SK-N-SH (cell line): ENCODE data around the gene DUSP23. TPM values are rescaled to one million over a fixed set of nuclear protein-coding genes. Genes with fewer than 3 reads are reported as not detected.
A peak's percentile ranks its signal among the peaks of the same experiment; 100 is the strongest.

Source experiments
- CTCF ChIA-PET: fragments of 300-600, 350-600 bp; formaldehyde crosslinking; extraction: SDS; loops from one replicate; lab custom pipeline; 2021; lab: Yijun Ruan, JAX
- POLR2A ChIA-PET: fragments of 350-600 bp; sonication (Branson Sonifier 250); formaldehyde crosslinking; extraction: SDS; loops from one replicate; lab custom pipeline; 2020; ENCODE audit warnings: antibody characterized with exemption, inconsistent platforms; lab: Yijun Ruan, JAX
- DNase-seq: peaks from one replicate; pipeline ENCODE4 v3.0.0; 2012
- H2AFZ ChIP-seq: fragments of 200-600 bp; sonication (generic); 2 replicates; pipeline ENCODE4 v1.8.1; 2016; ENCODE audit warnings: antibody characterized with exemption, mild to moderate bottlenecking, low read depth
- H3F3A ChIP-seq: fragments of 200-600 bp; sonication (generic); replicated peaks from 2 replicates; pipeline ENCODE3; 2016; ENCODE audit warnings: antibody characterized with exemption, mild to moderate bottlenecking; ENCODE audit not compliant: insufficient read depth
- H3K27ac ChIP-seq, 2 experiments: fragments of 200-500 bp in 1 of 2; fragments of 200-600 bp in 1 of 2; sonication (Bioruptor generic) in 1 of 2; sonication (generic), shearing (Covaris generic) in 1 of 2; 2 replicates each; pipeline versions ENCODE4 v1.5.1 to v1.6.1; 2014 to 2016; ENCODE audit warnings: low read depth in 2 of 2, inconsistent platforms in 1 of 2, low read length in 1 of 2, mild to moderate bottlenecking in 1 of 2, mixed read lengths in 1 of 2
- H3K27me3 ChIP-seq: fragments of 200-600 bp; sonication (generic), shearing (Covaris generic); 2 replicates; pipeline ENCODE4 v1.6.1; 2016; ENCODE audit warnings: mixed run types; ENCODE audit not compliant: insufficient read depth
- H3K36me3 ChIP-seq, 2 experiments: fragments of 200-500 bp in 1 of 2; fragments of 200-600 bp in 1 of 2; sonication (Bioruptor generic) in 1 of 2; sonication (generic) in 1 of 2; replicated peaks in 1 of 2; 2 replicates each; pipeline versions ENCODE3 to v1.5.1; 2014 to 2016; ENCODE audit warnings: low read length in 1 of 2, mild to moderate bottlenecking in 1 of 2; ENCODE audit not compliant: insufficient read depth in 2 of 2, control insufficient read depth in 1 of 2
- H3K4me1 ChIP-seq, 2 experiments: fragments of 200-500 bp in 1 of 2; fragments of 200-600 bp in 1 of 2; sonication (Bioruptor generic) in 1 of 2; sonication (generic), shearing (Covaris generic) in 1 of 2; 2 replicates each; pipeline versions ENCODE4 v1.5.1 to v1.6.1; 2014 to 2016; ENCODE audit warnings: low read depth in 1 of 2, low read length in 1 of 2, mixed run types in 1 of 2; ENCODE audit not compliant: insufficient read depth in 2 of 2, control insufficient read depth in 1 of 2
- H3K4me2 ChIP-seq: fragments of 200-600 bp; sonication (generic), shearing (Covaris generic); 2 replicates; pipeline ENCODE4 v1.6.1; 2017; ENCODE audit warnings: mixed run types
- H3K4me3 ChIP-seq, 2 experiments: fragments of 200-500 bp in 1 of 2; fragments of 200-600 bp in 1 of 2; sonication (Bioruptor generic) in 1 of 2; sonication (generic), shearing (Covaris generic) in 1 of 2; 2 replicates each; pipeline versions ENCODE4 v1.5.1 to v1.8.1; 2014 to 2016; ENCODE audit warnings: low read depth in 2 of 2, inconsistent platforms in 1 of 2, low read length in 1 of 2, mild to moderate bottlenecking in 1 of 2, mixed read lengths in 1 of 2, moderate library complexity in 1 of 2
- H3K79me2 ChIP-seq: fragments of 200-600 bp; sonication (generic); 2 replicates; pipeline ENCODE4 v1.8.1; 2017; ENCODE audit warnings: mild to moderate bottlenecking; ENCODE audit not compliant: insufficient read depth
- H3K9ac ChIP-seq: fragments of 200-600 bp; sonication (generic); 2 replicates; pipeline ENCODE4 v1.6.1; 2017; ENCODE audit warnings: mixed run types
- H3K9me2 ChIP-seq: fragments of 200-600 bp; sonication (generic); 2 replicates; pipeline ENCODE4 v1.6.1; 2017; ENCODE audit warnings: mixed run types
- H3K9me3 ChIP-seq: fragments of 200-600 bp; sonication (generic); 2 replicates; pipeline ENCODE4 v1.6.1; 2017; ENCODE audit warnings: mixed run types, mild to moderate bottlenecking, moderate library complexity
- H4K20me1 ChIP-seq: fragments of 200-600 bp; sonication (generic); 2 replicates; pipeline ENCODE4 v1.6.1; 2017; ENCODE audit warnings: mild to moderate bottlenecking, mixed run types; ENCODE audit not compliant: insufficient read depth
- EP300 ChIP-seq, 2 experiments: IDR thresholded peaks; 2 replicates each; pipeline versions ENCODE4 v1.4.0 to v1.6.1; 2012; ENCODE audit warnings: borderline replicate concordance in 1 of 2, low read depth in 1 of 2, low read length in 1 of 2
- GABPA ChIP-seq: IDR thresholded peaks from 2 replicates; pipeline ENCODE4 v1.4.0; 2012; ENCODE audit warnings: low read depth, mild to moderate bottlenecking
- JUND ChIP-seq: IDR thresholded peaks from 2 replicates; pipeline ENCODE4 v1.4.0; 2012
- MXI1 ChIP-seq: IDR thresholded peaks from 2 replicates; pipeline ENCODE4 v1.6.1; 2012; ENCODE audit warnings: mild to moderate bottlenecking, low read depth, low read length, improper control_type of control experiment
- RAD21 ChIP-seq: IDR thresholded peaks from 2 replicates; pipeline ENCODE4 v1.6.1; 2012; ENCODE audit warnings: mild to moderate bottlenecking, low read length
- RFX5 ChIP-seq: IDR thresholded peaks from 2 replicates; pipeline ENCODE4 v1.6.1; 2012; ENCODE audit warnings: mild to moderate bottlenecking, improper control_type of control experiment, low read length
- RXRA ChIP-seq: IDR thresholded peaks from 2 replicates; pipeline ENCODE4 v1.4.0; 2012; ENCODE audit warnings: low read depth, mild to moderate bottlenecking, borderline replicate concordance
- SMC3 ChIP-seq: IDR thresholded peaks from 2 replicates; pipeline ENCODE4 v1.6.1; 2012; ENCODE audit warnings: low read depth, low read length, improper control_type of control experiment
- TAF1 ChIP-seq: IDR thresholded peaks from 2 replicates; pipeline ENCODE4 v1.6.1; 2012; ENCODE audit warnings: low read depth, mild to moderate bottlenecking, low read length, moderate library complexity, borderline replicate concordance
- TCF12 ChIP-seq: IDR thresholded peaks from 2 replicates; pipeline ENCODE4 v1.4.0; 2012
- TEAD4 ChIP-seq: IDR thresholded peaks from 2 replicates; pipeline ENCODE4 v1.4.0; 2012; ENCODE audit warnings: mild to moderate bottlenecking, borderline replicate concordance; ENCODE audit not compliant: insufficient read depth
- YY1 ChIP-seq: IDR thresholded peaks from 2 replicates; pipeline ENCODE4 v1.4.0; 2012; ENCODE audit warnings: low read depth, mild to moderate bottlenecking
- WGBS: methylation state at CpG from one replicate; pipeline ENCODE4 v1.1.6; 2017; ENCODE audit warnings: low lambda C conversion rate; 5-methylcytosine and 5-hydroxymethylcytosine counted together
- polyA plus RNA-seq, 3 experiments: library from polyadenylated mRNA; depleted of rRNA; stranded (reverse); fragments of >200 nt; gene quantifications; 2 replicates each; pipeline ENCODE4 v1.2.3, GENCODE V29; 2012
- TF ChIP-seq, protein P1 (sequence below): IDR thresholded peaks from 2 replicates; pipeline ENCODE4 v1.6.1; 2012; ENCODE audit warnings: mild to moderate bottlenecking, low read depth, low read length, moderate library complexity
- TF ChIP-seq, protein P2 (sequence below): IDR thresholded peaks from 2 replicates; pipeline ENCODE4 v1.4.0; 2012; ENCODE audit warnings: low read depth
- TF ChIP-seq, protein P3 (sequence below): fragments of 200-600 bp; sonication (generic); IDR thresholded peaks from 2 replicates; pipeline ENCODE4 v1.6.1; 2017; ENCODE audit warnings: antibody characterized with exemption, mild to moderate bottlenecking, moderate library complexity
- TF ChIP-seq, protein P4 (sequence below): fragments of 150-350 bp; IDR thresholded peaks from 2 replicates; pipeline ENCODE4 v1.6.1; 2017; ENCODE audit warnings: antibody characterized with exemption, low read length, low read depth, borderline replicate concordance
- TF ChIP-seq, protein P5 (sequence below): IDR thresholded peaks from 2 replicates; pipeline ENCODE4 v1.4.0; 2012; ENCODE audit warnings: low read depth, borderline replicate concordance

The DUSP23 gene
- polyA plus RNA-seq, 1 of the 3 experiments (the other 2 are of a cell fraction): 41.2 TPM

DNA sequence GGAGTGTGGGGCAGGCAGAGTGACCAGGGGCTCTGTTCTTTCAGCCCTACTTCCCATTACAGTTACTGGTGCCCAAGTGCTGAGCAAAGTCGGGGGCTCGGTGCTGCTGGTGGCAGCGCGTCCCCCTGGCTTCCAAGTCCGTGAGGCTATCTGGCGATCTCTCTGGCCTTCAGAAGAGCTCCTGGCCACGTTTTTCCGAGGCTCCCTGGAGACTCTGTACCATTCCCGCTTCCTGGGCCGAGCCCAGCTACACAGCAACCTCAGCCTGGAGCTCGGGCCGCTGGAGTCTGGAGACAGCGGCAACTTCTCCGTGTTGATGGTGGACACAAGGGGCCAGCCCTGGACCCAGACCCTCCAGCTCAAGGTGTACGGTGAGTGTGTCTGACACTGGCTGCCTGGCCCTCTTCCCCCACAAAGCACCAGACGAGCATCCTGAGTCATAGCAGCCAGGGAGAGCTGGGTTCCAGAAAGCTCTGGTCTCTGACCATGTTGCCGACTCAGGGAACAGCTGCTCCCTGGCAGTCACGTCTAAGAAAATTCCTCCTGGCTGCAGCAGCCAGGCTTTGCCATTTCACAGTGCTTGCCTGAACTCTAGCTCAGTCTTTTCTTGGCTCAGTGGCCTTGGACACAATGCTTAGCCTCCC is 49.2 kb downstream of the DUSP23 start:
- Histone ChIP-seq H2AFZ (no peak overlapping the region), H3K27ac (no peak overlapping the region), H4K20me1 (no peaks in the 10 kb centered on the region), H3K79me2 (no peaks in the 10 kb centered on the region), H3F3A (no peaks in the 10 kb centered on the region), H3K27me3 (no peaks in the 10 kb centered on the region), H3K36me3 (no peaks in the 10 kb centered on the region), H3K9me2 (no peaks in the 10 kb centered on the region), H3K4me2 (no peak overlapping the region), H3K9ac (no peak overlapping the region), H3K4me1 (peaks cover 13% of the 10 kb centered on the region in 2 experiments; a peak in 2 of 4 replicates), H3K4me3 (no peak overlapping the region), H3K9me3 (no peaks in the 10 kb centered on the region)
- TF ChIP-seq RFX5 (no peak), TEAD4 (no peak), RXRA (no peak), RAD21 (no peak), YY1 (no peak), TCF12 (peak; percentile 16; the same call in 1 of the 2 replicates), MXI1 (no peak), EP300 (IDR thresholded peaks at IDR 0.05; ENCODE audit: borderline replicate concordance in 1 of 2, low read depth in 1 of 2, low read length in 1 of 2) (no peak), GABPA (no peak), SMC3 (no peak), TAF1 (no peak), JUND (0 out of 2 replicates have a peak, but pooled peaks have one; percentile 1)
- TF ChIP-seq, protein P1, sequence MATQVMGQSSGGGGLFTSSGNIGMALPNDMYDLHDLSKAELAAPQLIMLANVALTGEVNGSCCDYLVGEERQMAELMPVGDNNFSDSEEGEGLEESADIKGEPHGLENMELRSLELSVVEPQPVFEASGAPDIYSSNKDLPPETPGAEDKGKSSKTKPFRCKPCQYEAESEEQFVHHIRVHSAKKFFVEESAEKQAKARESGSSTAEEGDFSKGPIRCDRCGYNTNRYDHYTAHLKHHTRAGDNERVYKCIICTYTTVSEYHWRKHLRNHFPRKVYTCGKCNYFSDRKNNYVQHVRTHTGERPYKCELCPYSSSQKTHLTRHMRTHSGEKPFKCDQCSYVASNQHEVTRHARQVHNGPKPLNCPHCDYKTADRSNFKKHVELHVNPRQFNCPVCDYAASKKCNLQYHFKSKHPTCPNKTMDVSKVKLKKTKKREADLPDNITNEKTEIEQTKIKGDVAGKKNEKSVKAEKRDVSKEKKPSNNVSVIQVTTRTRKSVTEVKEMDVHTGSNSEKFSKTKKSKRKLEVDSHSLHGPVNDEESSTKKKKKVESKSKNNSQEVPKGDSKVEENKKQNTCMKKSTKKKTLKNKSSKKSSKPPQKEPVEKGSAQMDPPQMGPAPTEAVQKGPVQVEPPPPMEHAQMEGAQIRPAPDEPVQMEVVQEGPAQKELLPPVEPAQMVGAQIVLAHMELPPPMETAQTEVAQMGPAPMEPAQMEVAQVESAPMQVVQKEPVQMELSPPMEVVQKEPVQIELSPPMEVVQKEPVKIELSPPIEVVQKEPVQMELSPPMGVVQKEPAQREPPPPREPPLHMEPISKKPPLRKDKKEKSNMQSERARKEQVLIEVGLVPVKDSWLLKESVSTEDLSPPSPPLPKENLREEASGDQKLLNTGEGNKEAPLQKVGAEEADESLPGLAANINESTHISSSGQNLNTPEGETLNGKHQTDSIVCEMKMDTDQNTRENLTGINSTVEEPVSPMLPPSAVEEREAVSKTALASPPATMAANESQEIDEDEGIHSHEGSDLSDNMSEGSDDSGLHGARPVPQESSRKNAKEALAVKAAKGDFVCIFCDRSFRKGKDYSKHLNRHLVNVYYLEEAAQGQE: no peak
- TF ChIP-seq, protein P2, sequence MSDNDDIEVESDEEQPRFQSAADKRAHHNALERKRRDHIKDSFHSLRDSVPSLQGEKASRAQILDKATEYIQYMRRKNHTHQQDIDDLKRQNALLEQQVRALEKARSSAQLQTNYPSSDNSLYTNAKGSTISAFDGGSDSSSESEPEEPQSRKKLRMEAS: no peak
- TF ChIP-seq, protein P3, sequence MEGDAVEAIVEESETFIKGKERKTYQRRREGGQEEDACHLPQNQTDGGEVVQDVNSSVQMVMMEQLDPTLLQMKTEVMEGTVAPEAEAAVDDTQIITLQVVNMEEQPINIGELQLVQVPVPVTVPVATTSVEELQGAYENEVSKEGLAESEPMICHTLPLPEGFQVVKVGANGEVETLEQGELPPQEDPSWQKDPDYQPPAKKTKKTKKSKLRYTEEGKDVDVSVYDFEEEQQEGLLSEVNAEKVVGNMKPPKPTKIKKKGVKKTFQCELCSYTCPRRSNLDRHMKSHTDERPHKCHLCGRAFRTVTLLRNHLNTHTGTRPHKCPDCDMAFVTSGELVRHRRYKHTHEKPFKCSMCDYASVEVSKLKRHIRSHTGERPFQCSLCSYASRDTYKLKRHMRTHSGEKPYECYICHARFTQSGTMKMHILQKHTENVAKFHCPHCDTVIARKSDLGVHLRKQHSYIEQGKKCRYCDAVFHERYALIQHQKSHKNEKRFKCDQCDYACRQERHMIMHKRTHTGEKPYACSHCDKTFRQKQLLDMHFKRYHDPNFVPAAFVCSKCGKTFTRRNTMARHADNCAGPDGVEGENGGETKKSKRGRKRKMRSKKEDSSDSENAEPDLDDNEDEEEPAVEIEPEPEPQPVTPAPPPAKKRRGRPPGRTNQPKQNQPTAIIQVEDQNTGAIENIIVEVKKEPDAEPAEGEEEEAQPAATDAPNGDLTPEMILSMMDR: no peak
- TF ChIP-seq, protein P4, sequence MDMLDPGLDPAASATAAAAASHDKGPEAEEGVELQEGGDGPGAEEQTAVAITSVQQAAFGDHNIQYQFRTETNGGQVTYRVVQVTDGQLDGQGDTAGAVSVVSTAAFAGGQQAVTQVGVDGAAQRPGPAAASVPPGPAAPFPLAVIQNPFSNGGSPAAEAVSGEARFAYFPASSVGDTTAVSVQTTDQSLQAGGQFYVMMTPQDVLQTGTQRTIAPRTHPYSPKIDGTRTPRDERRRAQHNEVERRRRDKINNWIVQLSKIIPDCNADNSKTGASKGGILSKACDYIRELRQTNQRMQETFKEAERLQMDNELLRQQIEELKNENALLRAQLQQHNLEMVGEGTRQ: no peak
- TF ChIP-seq, protein P5, sequence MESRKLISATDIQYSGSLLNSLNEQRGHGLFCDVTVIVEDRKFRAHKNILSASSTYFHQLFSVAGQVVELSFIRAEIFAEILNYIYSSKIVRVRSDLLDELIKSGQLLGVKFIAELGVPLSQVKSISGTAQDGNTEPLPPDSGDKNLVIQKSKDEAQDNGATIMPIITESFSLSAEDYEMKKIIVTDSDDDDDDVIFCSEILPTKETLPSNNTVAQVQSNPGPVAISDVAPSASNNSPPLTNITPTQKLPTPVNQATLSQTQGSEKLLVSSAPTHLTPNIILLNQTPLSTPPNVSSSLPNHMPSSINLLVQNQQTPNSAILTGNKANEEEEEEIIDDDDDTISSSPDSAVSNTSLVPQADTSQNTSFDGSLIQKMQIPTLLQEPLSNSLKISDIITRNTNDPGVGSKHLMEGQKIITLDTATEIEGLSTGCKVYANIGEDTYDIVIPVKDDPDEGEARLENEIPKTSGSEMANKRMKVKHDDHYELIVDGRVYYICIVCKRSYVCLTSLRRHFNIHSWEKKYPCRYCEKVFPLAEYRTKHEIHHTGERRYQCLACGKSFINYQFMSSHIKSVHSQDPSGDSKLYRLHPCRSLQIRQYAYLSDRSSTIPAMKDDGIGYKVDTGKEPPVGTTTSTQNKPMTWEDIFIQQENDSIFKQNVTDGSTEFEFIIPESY: no peak
- ChIA-PET CTCF (interaction anchor here (0.7 to 8.8 kb wide), 6 partner anchors 8 to 408 kb away, joined by 3 to 41 read pairs (median 10); no protein-coding TSS in a partner anchor), POLR2A (no interaction called here)
- no peak for DNase-seq
- WGBS: 32% methylated on average over 5 of the region's 18 CpGs
